Esophagus muscularis mucosa (tissue), 3 donors: ENCODE measurements around the gene PLCH1.

Source experiments
- EP300 ChIP-seq: sonication (generic); formaldehyde crosslinking; IDR thresholded peaks from one replicate; pipeline ENCODE4 v1.6.1; 2017; ENCODE audit warnings: antibody characterized with exemption
- TF ChIP-seq, protein P1 (sequence below), 3 experiments: fragments of 200-600 bp in 2 of 3; fragments of 450-650 bp in 1 of 3; sonication (generic) in 2 of 3; IDR thresholded peaks; one replicate each; pipeline ENCODE4 v1.5.1; 2017 to 2019; ENCODE audit warnings: antibody characterized with exemption in 3 of 3, mild to moderate bottlenecking in 2 of 3, moderate library complexity in 1 of 3

DNA sequence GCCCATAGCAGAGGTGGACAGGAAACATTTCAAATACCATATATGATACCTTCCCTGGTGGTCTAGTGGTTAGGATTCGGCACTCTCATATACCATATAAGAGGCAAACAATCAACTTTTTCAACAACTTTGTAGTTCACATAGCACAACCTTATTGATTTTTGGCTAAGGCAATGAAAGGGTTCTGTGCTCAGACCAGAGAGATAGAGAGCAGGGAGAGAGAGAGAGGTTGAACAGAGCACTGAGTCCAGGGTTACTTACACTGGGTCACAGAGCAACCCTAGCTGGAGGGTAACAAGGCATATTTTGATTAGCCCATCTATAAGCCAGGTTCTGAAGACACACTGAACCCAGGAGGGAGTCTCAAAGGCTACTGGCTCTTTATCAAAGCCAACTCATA lies 83.8 kb downstream of the PLCH1 start:
- TF ChIP-seq EP300 = no peak
- TF ChIP-seq, protein P1, sequence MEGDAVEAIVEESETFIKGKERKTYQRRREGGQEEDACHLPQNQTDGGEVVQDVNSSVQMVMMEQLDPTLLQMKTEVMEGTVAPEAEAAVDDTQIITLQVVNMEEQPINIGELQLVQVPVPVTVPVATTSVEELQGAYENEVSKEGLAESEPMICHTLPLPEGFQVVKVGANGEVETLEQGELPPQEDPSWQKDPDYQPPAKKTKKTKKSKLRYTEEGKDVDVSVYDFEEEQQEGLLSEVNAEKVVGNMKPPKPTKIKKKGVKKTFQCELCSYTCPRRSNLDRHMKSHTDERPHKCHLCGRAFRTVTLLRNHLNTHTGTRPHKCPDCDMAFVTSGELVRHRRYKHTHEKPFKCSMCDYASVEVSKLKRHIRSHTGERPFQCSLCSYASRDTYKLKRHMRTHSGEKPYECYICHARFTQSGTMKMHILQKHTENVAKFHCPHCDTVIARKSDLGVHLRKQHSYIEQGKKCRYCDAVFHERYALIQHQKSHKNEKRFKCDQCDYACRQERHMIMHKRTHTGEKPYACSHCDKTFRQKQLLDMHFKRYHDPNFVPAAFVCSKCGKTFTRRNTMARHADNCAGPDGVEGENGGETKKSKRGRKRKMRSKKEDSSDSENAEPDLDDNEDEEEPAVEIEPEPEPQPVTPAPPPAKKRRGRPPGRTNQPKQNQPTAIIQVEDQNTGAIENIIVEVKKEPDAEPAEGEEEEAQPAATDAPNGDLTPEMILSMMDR (IDR thresholded peaks at IDR 0.05) = no peak
